ENCODE measurements around the gene CDHR5.
"Not testable (repeated sequence)": the region's sequence is repeated elsewhere in the genome, so short reads cannot be mapped to it uniquely, and the experiment has no call there.

The CDHR5 gene

GRCh38 chr11:587978-588380, 36.8 kb downstream of the CDHR5 start:
- no peak for DNase-seq (ENCODE audit: low spot score)

GRCh38 chr11:587546-587945, 37.2 kb downstream of the CDHR5 start:
- DNase-seq (ENCODE audit: low spot score) = no peak

GRCh38 chr11:586376-587316, 38.1 kb downstream of the CDHR5 start:
- DNase-seq (ENCODE audit: low spot score) = no peak

- DNase-seq (ENCODE audit: low spot score) = no peak
Observed at GRCh38 chr11:584287-584686, 40.5 kb downstream of the CDHR5 start.

- DNase-seq (ENCODE audit: low spot score) = no peak
Observed at GRCh38 chr11:581752-582151, 43.0 kb downstream of the CDHR5 start.

GRCh38 chr11:581342-581741, 43.4 kb downstream of the CDHR5 start:
- DNase-seq (ENCODE audit: low spot score) = no peak

- DNase-seq (ENCODE audit: low spot score) = no peak
Observed at GRCh38 chr11:579830-580601, 44.7 kb downstream of the CDHR5 start.

- no peak for DNase-seq (ENCODE audit: low spot score)
Observed at GRCh38 chr11:578276-579035, 46.3 kb downstream of the CDHR5 start.

- DNase-seq (ENCODE audit: low spot score) = no peak
Observed at GRCh38 chr11:577611-577894, 47.2 kb downstream of the CDHR5 start.

GRCh38 chr11:576811-577610, 47.7 kb downstream of the CDHR5 start:
- no peak for DNase-seq (ENCODE audit: low spot score)

GRCh38 chr11:575996-576768, 48.6 kb downstream of the CDHR5 start, which contains the start of gene PHRF1:
PHRF1 (plus strand) TSS chr11:576470; CDS start chr11:581513, 5,043 bp downstream.
- DNase-seq (ENCODE audit: low spot score) = peak; percentile 94

- DNase-seq (ENCODE audit: low spot score) = peak; percentile 77
Observed at GRCh38 chr11:575313-575995, 49.3 kb downstream of the CDHR5 start.

- DNase-seq (ENCODE audit: low spot score) = no peak
Observed at GRCh38 chr11:574632-575312, 50.0 kb downstream of the CDHR5 start.

- not testable (repeated sequence) for DNase-seq (ENCODE audit: low spot score)
Observed at GRCh38 chr11:574031-574570, 50.7 kb downstream of the CDHR5 start.

GRCh38 chr11:573146-573759, 51.5 kb downstream of the CDHR5 start:
- DNase-seq (ENCODE audit: low spot score) = no peak

GRCh38 chr11:571802-572185, 53.0 kb downstream of the CDHR5 start:
- no peak for DNase-seq (ENCODE audit: low spot score)

GRCh38 chr11:569158-569885, 55.4 kb downstream of the CDHR5 start:
- DNase-seq (ENCODE audit: low spot score) = no peak

Data from SK-N-DZ (cell line).